ENCODE measurements around the gene CACNA1S. TPM values are rescaled to one million over a fixed set of nuclear protein-coding genes. Genes with fewer than 3 reads are reported as not detected.
A peak's percentile ranks its signal among the peaks of the same experiment; 100 is the strongest.

Gene CACNA1S
- total and polyA plus RNA-seq, 2 experiments from 2014 or later: not detected

DNA sequence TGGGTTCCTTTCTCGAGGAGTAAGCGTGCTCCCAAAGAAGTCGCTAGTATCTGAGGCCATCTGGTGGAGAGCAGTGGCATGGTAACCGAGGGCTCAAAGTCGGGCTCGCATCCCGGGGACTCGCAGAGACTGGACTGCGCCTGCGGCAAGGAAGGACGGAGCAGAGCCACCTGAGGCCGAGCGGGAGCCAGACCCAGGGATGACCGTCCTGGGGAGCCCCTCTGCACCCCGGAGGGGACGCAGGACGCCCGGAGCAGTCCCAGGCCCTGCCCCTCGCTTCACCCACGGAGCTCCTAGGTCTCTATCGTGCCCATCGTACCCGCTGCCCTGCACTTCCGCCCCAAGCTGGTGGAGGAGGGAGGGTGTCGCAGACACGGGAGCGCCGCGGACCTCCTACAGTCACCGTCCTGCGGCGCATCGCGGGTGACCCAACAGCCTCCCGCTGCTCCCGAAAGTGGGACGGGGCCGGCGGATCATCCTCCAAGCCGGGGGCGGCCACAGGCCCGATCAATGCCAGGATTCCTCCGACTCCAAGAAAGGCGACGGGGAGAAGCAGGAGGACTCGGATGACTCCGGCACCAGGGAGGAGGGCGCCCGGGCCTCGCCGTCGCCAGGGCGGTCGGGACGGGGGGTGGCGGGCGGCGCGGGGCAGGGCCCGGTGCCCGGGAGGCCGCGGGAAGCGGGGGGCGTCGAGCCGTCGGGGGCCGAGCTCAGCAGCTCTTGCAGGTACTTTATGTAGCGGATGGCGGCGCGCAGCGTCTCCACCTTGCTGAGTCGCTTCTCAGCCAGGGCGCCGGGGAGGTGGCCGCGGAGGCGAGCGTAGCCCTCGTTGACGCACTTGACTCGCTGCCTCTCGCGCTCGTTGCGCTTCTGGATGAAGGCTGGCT lies 2.3 kb upstream of the CACNA1S start:
- H2AFZ ChIP-seq: peak overlapping the region; percentile 58
- H3K9me3 ChIP-seq (ENCODE audit: low read depth): no peaks in the 10 kb centered on the region
- H4K20me1 ChIP-seq (ENCODE audit: insufficient read depth, poor library complexity, severe bottlenecking): no peaks in the 10 kb centered on the region
- H3K36me3 ChIP-seq (replicated peaks; ENCODE audit: insufficient read depth, low read depth): no peaks in the 10 kb centered on the region
- peak; percentile 93 for DNase-seq (ENCODE audit: low spot score)
- no peak overlapping the region for H3K27ac ChIP-seq
- no peaks in the 10 kb centered on the region for H3K9me2 ChIP-seq (replicated peaks; ENCODE audit: insufficient read depth)
- peak overlapping the region; percentile 91 for H3K4me2 ChIP-seq
- TF ChIP-seq EZH2phosphoT487 (IDR thresholded peaks at IDR 0.05; ENCODE audit: low read depth, severe bottlenecking, unreplicated experiment): no peak
- TF ChIP-seq, protein P1, sequence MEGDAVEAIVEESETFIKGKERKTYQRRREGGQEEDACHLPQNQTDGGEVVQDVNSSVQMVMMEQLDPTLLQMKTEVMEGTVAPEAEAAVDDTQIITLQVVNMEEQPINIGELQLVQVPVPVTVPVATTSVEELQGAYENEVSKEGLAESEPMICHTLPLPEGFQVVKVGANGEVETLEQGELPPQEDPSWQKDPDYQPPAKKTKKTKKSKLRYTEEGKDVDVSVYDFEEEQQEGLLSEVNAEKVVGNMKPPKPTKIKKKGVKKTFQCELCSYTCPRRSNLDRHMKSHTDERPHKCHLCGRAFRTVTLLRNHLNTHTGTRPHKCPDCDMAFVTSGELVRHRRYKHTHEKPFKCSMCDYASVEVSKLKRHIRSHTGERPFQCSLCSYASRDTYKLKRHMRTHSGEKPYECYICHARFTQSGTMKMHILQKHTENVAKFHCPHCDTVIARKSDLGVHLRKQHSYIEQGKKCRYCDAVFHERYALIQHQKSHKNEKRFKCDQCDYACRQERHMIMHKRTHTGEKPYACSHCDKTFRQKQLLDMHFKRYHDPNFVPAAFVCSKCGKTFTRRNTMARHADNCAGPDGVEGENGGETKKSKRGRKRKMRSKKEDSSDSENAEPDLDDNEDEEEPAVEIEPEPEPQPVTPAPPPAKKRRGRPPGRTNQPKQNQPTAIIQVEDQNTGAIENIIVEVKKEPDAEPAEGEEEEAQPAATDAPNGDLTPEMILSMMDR (IDR thresholded peaks at IDR 0.05; ENCODE audit: poor library complexity): peak; percentile 88
- no peak for TF ChIP-seq EZH2 (IDR thresholded peaks at IDR 0.05; ENCODE audit: borderline replicate concordance)
- H3K27me3 ChIP-seq: peaks cover 20% of the 10 kb centered on the region
- H3K4me1 ChIP-seq (ENCODE audit: insufficient read depth): no peaks in the 10 kb centered on the region
- WGBS (ENCODE audit: low lambda C conversion rate, missing lambda C conversion rate): 3% methylated on average over 71 of the region's 88 CpGs
- peak overlapping the region; percentile 54 for H3K4me3 ChIP-seq
- no peaks in the 10 kb centered on the region for H3K79me2 ChIP-seq

DNA sequence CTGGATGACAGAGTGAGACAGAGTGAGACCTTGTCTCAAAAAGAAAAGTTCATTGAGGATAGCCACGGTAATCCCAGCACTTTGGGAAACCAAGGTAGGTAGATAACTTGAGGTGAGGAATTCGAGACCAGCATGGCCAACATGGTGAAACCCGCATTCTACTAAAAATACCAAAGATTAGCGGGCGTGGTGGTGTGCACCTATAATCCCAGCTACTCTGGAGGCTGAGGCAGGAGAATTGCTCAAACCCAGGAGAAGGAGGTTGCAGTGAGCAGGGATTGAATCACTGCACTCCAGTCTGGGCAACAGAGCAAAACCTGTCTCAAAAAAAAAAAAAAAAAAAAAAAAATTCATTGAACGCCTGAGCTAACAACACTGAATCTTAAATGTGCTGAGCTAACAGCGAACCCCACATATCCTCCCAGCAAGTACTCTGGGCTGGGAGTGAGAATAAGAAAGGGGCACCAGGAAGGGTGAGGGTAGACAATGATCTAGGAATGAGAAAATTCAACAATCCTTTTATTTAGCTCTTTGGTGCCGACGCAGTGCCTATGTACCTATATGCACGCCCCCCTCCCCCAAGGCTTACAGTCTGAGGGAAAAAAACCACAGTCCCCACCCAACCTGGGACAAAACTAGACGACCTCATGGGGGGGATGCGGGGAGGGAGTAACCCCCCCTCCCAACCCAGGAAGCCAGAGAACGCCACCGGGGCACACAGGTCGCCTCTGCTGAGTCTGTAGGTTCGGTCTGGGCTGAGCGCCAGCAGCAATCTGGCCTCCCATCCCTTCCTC lies 1.4 kb upstream of the CACNA1S start:
- no peak for TF ChIP-seq EZH2phosphoT487 (IDR thresholded peaks at IDR 0.05; ENCODE audit: low read depth, severe bottlenecking, unreplicated experiment)
- TF ChIP-seq, protein P1 (IDR thresholded peaks at IDR 0.05; ENCODE audit: poor library complexity): no peak
- no peak for TF ChIP-seq EZH2 (IDR thresholded peaks at IDR 0.05; ENCODE audit: borderline replicate concordance)
- no peak overlapping the region for H3K4me3 ChIP-seq
- H2AFZ ChIP-seq: no peak overlapping the region
- H4K20me1 ChIP-seq (ENCODE audit: insufficient read depth, poor library complexity, severe bottlenecking): no peaks in the 10 kb centered on the region
- no peaks in the 10 kb centered on the region for H3K79me2 ChIP-seq
- peak overlapping the region; percentile 91 for H3K4me2 ChIP-seq
- 45% methylated on average over 16 of the region's 17 CpGs for WGBS (ENCODE audit: low lambda C conversion rate, missing lambda C conversion rate)
- peaks cover 16% of the 10 kb centered on the region for H3K27me3 ChIP-seq
- no peak for DNase-seq (ENCODE audit: low spot score)
- no peaks in the 10 kb centered on the region for H3K9me3 ChIP-seq (ENCODE audit: low read depth)
- no peak overlapping the region for H3K27ac ChIP-seq
- no peaks in the 10 kb centered on the region for H3K4me1 ChIP-seq (ENCODE audit: insufficient read depth)
- H3K9me2 ChIP-seq (replicated peaks; ENCODE audit: insufficient read depth): no peaks in the 10 kb centered on the region
- H3K36me3 ChIP-seq (replicated peaks; ENCODE audit: insufficient read depth, low read depth): no peaks in the 10 kb centered on the region

DNA sequence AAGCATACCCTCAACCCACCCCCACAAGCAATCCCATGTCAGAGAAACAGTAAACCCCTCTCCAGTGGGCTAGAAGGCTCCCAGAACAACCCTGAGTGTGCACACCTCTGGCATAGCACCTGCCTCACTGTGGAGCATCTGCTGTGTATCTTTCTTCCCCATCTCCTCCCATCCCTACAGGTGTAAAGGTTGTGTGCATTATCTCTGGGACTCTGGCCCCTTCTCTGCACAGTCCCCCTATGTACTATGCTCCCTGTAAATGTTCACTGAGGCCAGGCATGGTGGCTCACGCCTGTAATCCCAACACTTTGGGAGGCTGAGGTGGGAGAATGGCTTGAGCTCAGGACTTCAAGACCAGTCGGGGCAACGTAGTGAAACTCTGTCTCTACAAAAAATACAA lies 700 bp upstream of the CACNA1S start:
- 96% methylated on average over 3 of the region's 3 CpGs for WGBS (ENCODE audit: low lambda C conversion rate, missing lambda C conversion rate)

More for the DNA sequence above, 700 bp upstream of the CACNA1S start:
- Histone ChIP-seq H3K27ac (no peak overlapping the region), H2AFZ (no peak overlapping the region), H3K9me2 (replicated peaks; ENCODE audit: insufficient read depth) (no peaks in the 10 kb centered on the region), H3K27me3 (peaks cover 16% of the 10 kb centered on the region), H3K4me2 (no peak overlapping the region), H3K4me1 (ENCODE audit: insufficient read depth) (no peaks in the 10 kb centered on the region), H3K36me3 (replicated peaks; ENCODE audit: insufficient read depth, low read depth) (no peaks in the 10 kb centered on the region), H3K9me3 (ENCODE audit: low read depth) (no peaks in the 10 kb centered on the region), H3K79me2 (no peaks in the 10 kb centered on the region), H4K20me1 (ENCODE audit: insufficient read depth, poor library complexity, severe bottlenecking) (no peaks in the 10 kb centered on the region), H3K4me3 (no peak overlapping the region)
- no peak for TF ChIP-seq EZH2phosphoT487 (IDR thresholded peaks at IDR 0.05; ENCODE audit: low read depth, severe bottlenecking, unreplicated experiment)
- no peak for TF ChIP-seq EZH2 (IDR thresholded peaks at IDR 0.05; ENCODE audit: borderline replicate concordance)
- TF ChIP-seq, protein P1 (IDR thresholded peaks at IDR 0.05; ENCODE audit: poor library complexity): no peak
- DNase-seq (ENCODE audit: low spot score): no peak

Measured in hepatocyte (in vitro differentiated cells).